GM23338 (cell line): ENCODE measurements around the gene ELL2. TPM values are rescaled to one million over a fixed set of nuclear protein-coding genes. Genes with fewer than 3 reads are reported as not detected.

ENCODE experiments used
- ATAC-seq: fragments of 200-7000 bp; cut with Tn5 transposase; 3 replicates; pipeline ENCODE4 v1.9.1; 2020
- DNase-seq: peaks from one replicate; pipeline ENCODE4 v3.0.0-alpha.2; 2015; ENCODE audit warnings: low spot score
- H2AFZ ChIP-seq: fragments of 200-600 bp; sonication (generic); 2 replicates; pipeline ENCODE4 v1.8.0; 2016; ENCODE audit warnings: antibody characterized with exemption, mild to moderate bottlenecking, moderate library complexity
- H3F3A ChIP-seq: fragments of 200-600 bp; sonication (generic); replicated peaks from 2 replicates; pipeline ENCODE4 v1.8.0; 2017; ENCODE audit warnings: antibody characterized with exemption, mixed run types, low read depth
- H3K27ac ChIP-seq: fragments of 200-600 bp; sonication (generic); 2 replicates; pipeline ENCODE4 v1.6.1; 2016; ENCODE audit warnings: low read depth
- H3K27me3 ChIP-seq: fragments of 200-600 bp; sonication (generic); 2 replicates; pipeline ENCODE4 v1.8.0; 2016; ENCODE audit warnings: mild to moderate bottlenecking, mixed run types, moderate library complexity; ENCODE audit not compliant: insufficient read depth
- H3K36me3 ChIP-seq: fragments of 200-600 bp; sonication (generic); 2 replicates; pipeline ENCODE4 v1.8.0; 2016; ENCODE audit warnings: mild to moderate bottlenecking; ENCODE audit not compliant: insufficient read depth
- H3K4me1 ChIP-seq: fragments of 200-600 bp; sonication (generic); 2 replicates; pipeline ENCODE4 v1.8.0; 2016; ENCODE audit warnings: mild to moderate bottlenecking, moderate library complexity; ENCODE audit not compliant: insufficient read depth
- H3K4me2 ChIP-seq: fragments of 200-600 bp; sonication (generic); 2 replicates; pipeline ENCODE4 v1.7.1; 2017; ENCODE audit warnings: mixed run types
- H3K4me3 ChIP-seq: fragments of 200-600 bp; sonication (generic); 2 replicates; pipeline ENCODE4 v1.6.1; 2016; ENCODE audit warnings: mixed run types
- H3K79me2 ChIP-seq: fragments of 200-600 bp; sonication (generic); replicated peaks from 2 replicates; pipeline ENCODE4 v1.8.0; 2017; ENCODE audit warnings: mild to moderate bottlenecking; ENCODE audit not compliant: insufficient read depth
- H3K9me2 ChIP-seq: fragments of 200-600 bp; sonication (generic); 2 replicates; pipeline ENCODE4 v1.8.0; 2017; ENCODE audit not compliant: insufficient read depth
- H4K20me1 ChIP-seq: fragments of 200-600 bp; sonication (generic); replicated peaks from 2 replicates; pipeline ENCODE4 v1.8.0; 2017; ENCODE audit warnings: mild to moderate bottlenecking; ENCODE audit not compliant: insufficient read depth
- H3K27ac Mint-ChIP-seq: 2 replicates; pipeline ENCODE4 v1.8.0; 2020; ENCODE audit warnings: inconsistent platforms, mild to moderate bottlenecking, moderate library complexity, mixed read lengths
- H3K27me3 Mint-ChIP-seq: 3 replicates; pipeline ENCODE4 v1.8.0; 2022; ENCODE audit warnings: low read depth, mild to moderate bottlenecking, moderate library complexity, mixed read lengths, inconsistent platforms; ENCODE audit not compliant: insufficient read depth, poor library complexity
- H3K36me3 Mint-ChIP-seq: 3 replicates; pipeline ENCODE4 v1.8.0; 2021; ENCODE audit warnings: low read depth, mild to moderate bottlenecking, inconsistent platforms, moderate library complexity, mixed read lengths
- H3K4me1 Mint-ChIP-seq: 3 replicates; pipeline ENCODE4 v1.8.0; 2020; ENCODE audit warnings: mild to moderate bottlenecking, inconsistent platforms, mixed read lengths
- H3K4me3 Mint-ChIP-seq: 3 replicates; pipeline ENCODE4 v1.8.0; 2021; ENCODE audit warnings: moderate library complexity, mild to moderate bottlenecking, inconsistent platforms, mixed read lengths
- H3K9me3 Mint-ChIP-seq: 3 replicates; pipeline ENCODE4 v1.8.0; 2020; ENCODE audit warnings: moderate library complexity, mild to moderate bottlenecking, inconsistent platforms, mixed read lengths
- EZH2 ChIP-seq: fragments of 200-600 bp; sonication (generic); IDR thresholded peaks from one replicate; pipeline ENCODE4 v1.8.0; 2017; ENCODE audit warnings: antibody characterized with exemption, mild to moderate bottlenecking, low read depth; ENCODE audit not compliant: unreplicated experiment
- EZH2phosphoT487 ChIP-seq: fragments of 200-600 bp; sonication (generic); IDR thresholded peaks from one replicate; pipeline ENCODE4 v1.8.1; 2018; ENCODE audit warnings: antibody characterized with exemption; ENCODE audit not compliant: unreplicated experiment
- JUNB ChIP-seq: IDR thresholded peaks from one replicate; pipeline ENCODE4 v1.6.1; 2016; ENCODE audit warnings: antibody characterized with exemption; ENCODE audit not compliant: unreplicated experiment
- NANOG ChIP-seq: IDR thresholded peaks from 2 replicates; pipeline ENCODE4 v1.6.1; 2016; ENCODE audit warnings: antibody characterized with exemption, borderline replicate concordance
- POLR2AphosphoS5 ChIP-seq: IDR thresholded peaks from 2 replicates; pipeline ENCODE4 v1.6.1; 2016; ENCODE audit warnings: antibody characterized with exemption, low read depth
- ZNF114 ChIP-seq: fragments of 250-450 bp; sonication (Bioruptor Pico); IDR thresholded peaks from 2 replicates; pipeline ENCODE4 v1.5.0; 2020; ENCODE audit warnings: mild to moderate bottlenecking, moderate library complexity
- ZNF331 ChIP-seq: fragments of 250-450 bp; sonication (Bioruptor Pico); IDR thresholded peaks from 2 replicates; pipeline ENCODE4 v1.5.0; 2020; ENCODE audit warnings: low read depth, mild to moderate bottlenecking, moderate library complexity
- polyA plus RNA-seq: library from polyadenylated mRNA; unstranded; fragments of >200 nt; fragmentation: Nextera tagmentation; extraction: Ambion mirVana; gene quantifications from 2 replicates; pipeline ENCODE4 v1.2.1, GENCODE V29; 2016
- total RNA-seq: library from RNA; depleted of rRNA; stranded (reverse); fragments of >200 nt; shearing (Covaris generic); gene quantifications from 2 replicates; pipeline ENCODE4 v1.2.3, GENCODE V29; 2014
- TF ChIP-seq, protein P1 (sequence below): fragments of 250-450 bp; sonication (Bioruptor Pico); IDR thresholded peaks from 2 replicates; pipeline ENCODE4 v1.5.0; 2020; ENCODE audit warnings: mild to moderate bottlenecking, moderate library complexity
- TF ChIP-seq, protein P2 (sequence below): IDR thresholded peaks from 2 replicates; pipeline ENCODE4 v1.6.1; 2016; ENCODE audit warnings: antibody characterized with exemption

The ELL2 gene
- total and polyA plus RNA-seq, 2 experiments from 2014 or later: 7.4 to 32.6 TPM

DNA sequence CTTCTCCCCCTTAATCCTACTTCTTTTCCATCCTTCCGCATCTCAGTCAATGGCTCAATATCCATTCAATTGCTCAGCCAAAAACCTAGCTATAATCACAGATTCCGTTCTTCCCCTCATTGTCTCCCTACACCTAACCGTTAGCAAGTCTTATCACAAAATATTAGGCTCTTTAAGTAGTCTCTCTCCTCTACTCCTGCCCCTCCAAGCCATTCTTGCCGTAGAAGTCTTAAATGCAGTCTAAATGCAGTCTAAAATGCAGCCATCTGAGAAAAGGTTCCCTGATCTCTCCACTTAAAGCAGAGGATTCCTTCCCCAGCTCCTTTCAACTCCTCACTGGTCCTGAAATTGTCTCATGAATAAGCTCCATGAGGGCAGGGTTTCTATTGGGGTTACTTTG lies 57.8 kb downstream of the ELL2 start:
- DNase-seq (no peak), ATAC-seq (no peak)
- TF ChIP-seq ZNF114 (no peak), ZNF331 (CRISPR knock-in tag) (no peak), JUNB (no peak), POLR2AphosphoS5 (no peak), EZH2phosphoT487 (no peak), EZH2 (no peak), NANOG (no peak)
- TF ChIP-seq, protein P1, sequence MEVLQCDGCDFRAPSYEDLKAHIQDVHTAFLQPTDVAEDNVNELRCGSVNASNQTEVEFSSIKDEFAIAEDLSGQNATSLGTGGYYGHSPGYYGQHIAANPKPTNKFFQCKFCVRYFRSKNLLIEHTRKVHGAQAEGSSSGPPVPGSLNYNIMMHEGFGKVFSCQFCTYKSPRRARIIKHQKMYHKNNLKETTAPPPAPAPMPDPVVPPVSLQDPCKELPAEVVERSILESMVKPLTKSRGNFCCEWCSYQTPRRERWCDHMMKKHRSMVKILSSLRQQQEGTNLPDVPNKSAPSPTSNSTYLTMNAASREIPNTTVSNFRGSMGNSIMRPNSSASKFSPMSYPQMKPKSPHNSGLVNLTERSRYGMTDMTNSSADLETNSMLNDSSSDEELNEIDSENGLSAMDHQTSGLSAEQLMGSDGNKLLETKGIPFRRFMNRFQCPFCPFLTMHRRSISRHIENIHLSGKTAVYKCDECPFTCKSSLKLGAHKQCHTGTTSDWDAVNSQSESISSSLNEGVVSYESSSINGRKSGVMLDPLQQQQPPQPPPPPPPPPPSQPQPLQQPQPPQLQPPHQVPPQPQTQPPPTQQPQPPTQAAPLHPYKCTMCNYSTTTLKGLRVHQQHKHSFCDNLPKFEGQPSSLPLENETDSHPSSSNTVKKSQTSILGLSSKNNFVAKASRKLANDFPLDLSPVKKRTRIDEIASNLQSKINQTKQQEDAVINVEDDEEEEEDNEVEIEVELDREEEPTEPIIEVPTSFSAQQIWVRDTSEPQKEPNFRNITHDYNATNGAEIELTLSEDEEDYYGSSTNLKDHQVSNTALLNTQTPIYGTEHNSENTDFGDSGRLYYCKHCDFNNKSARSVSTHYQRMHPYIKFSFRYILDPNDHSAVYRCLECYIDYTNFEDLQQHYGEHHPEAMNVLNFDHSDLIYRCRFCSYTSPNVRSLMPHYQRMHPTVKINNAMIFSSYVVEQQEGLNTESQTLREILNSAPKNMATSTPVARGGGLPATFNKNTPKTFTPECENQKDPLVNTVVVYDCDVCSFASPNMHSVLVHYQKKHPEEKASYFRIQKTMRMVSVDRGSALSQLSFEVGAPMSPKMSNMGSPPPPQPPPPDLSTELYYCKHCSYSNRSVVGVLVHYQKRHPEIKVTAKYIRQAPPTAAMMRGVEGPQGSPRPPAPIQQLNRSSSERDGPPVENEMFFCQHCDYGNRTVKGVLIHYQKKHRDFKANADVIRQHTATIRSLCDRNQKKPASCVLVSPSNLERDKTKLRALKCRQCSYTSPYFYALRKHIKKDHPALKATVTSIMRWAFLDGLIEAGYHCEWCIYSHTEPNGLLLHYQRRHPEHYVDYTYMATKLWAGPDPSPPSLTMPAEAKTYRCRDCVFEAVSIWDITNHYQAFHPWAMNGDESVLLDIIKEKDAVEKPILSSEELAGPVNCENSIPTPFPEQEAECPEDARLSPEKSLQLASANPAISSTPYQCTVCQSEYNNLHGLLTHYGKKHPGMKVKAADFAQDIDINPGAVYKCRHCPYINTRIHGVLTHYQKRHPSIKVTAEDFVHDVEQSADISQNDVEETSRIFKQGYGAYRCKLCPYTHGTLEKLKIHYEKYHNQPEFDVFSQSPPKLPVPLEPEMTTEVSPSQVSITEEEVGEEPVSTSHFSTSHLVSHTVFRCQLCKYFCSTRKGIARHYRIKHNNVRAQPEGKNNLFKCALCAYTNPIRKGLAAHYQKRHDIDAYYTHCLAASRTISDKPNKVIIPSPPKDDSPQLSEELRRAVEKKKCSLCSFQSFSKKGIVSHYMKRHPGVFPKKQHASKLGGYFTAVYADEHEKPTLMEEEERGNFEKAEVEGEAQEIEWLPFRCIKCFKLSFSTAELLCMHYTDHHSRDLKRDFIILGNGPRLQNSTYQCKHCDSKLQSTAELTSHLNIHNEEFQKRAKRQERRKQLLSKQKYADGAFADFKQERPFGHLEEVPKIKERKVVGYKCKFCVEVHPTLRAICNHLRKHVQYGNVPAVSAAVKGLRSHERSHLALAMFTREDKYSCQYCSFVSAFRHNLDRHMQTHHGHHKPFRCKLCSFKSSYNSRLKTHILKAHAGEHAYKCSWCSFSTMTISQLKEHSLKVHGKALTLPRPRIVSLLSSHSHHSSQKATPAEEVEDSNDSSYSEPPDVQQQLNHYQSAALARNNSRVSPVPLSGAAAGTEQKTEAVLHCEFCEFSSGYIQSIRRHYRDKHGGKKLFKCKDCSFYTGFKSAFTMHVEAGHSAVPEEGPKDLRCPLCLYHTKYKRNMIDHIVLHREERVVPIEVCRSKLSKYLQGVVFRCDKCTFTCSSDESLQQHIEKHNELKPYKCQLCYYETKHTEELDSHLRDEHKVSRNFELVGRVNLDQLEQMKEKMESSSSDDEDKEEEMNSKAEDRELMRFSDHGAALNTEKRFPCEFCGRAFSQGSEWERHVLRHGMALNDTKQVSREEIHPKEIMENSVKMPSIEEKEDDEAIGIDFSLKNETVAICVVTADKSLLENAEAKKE (CRISPR knock-in tag): no peak
- TF ChIP-seq, protein P2, sequence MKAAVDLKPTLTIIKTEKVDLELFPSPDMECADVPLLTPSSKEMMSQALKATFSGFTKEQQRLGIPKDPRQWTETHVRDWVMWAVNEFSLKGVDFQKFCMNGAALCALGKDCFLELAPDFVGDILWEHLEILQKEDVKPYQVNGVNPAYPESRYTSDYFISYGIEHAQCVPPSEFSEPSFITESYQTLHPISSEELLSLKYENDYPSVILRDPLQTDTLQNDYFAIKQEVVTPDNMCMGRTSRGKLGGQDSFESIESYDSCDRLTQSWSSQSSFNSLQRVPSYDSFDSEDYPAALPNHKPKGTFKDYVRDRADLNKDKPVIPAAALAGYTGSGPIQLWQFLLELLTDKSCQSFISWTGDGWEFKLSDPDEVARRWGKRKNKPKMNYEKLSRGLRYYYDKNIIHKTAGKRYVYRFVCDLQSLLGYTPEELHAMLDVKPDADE: no peak
- Histone ChIP-seq H3K36me3 (no peaks in the 10 kb centered on the region), H3F3A (no peaks in the 10 kb centered on the region), H3K4me2 (no peak overlapping the region), H3K27me3 (no peaks in the 10 kb centered on the region), H4K20me1 (no peaks in the 10 kb centered on the region), H3K4me1 (peaks cover 2% of the 10 kb centered on the region; the same call in 1 of the 2 replicates), H3K4me3 (no peak overlapping the region), H3K9me2 (no peaks in the 10 kb centered on the region), H2AFZ (no peak overlapping the region), H3K27ac (no peak overlapping the region), H3K79me2 (no peaks in the 10 kb centered on the region)
- Mint-ChIP-seq H3K27me3 (no peaks in the 10 kb centered on the region), H3K4me3 (no peak overlapping the region), H3K9me3 (no peaks in the 10 kb centered on the region), H3K4me1 (peaks cover 5% of the 10 kb centered on the region), H3K36me3 (no peaks in the 10 kb centered on the region), H3K27ac (no peak overlapping the region)
